ENCODE data around the gene HPS3.

The HPS3 gene

GRCh38 chr3:149209431-149209830 lies 80.0 kb downstream of the HPS3 start:
- H3K79me2 ChIP-seq (ENCODE audit: low read length), result no peaks in the 10 kb centered on the region

DNA sequence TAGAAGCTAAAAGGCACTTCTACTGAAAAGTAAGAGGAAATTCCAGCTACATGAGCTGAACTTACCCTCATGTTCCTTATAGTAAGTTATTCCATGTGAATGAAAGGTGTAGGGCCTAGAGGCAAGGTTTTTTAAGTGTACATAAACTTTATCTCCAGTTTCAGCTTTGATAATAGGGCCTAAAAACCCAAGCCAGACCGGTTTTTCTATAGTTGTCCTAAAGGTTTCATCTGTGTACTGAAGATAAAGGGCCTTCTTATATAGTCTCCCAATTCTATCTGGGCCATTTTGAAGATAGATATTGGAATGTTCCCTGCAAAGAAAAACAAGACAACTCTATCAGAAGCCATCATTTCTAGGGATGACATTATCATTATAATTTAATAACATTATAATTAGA lies 82.9 kb downstream of the HPS3 start:
- Histone ChIP-seq H4K20me1 (ENCODE audit: insufficient read depth, low read length) (no peaks in the 10 kb centered on the region), H3K9ac (ENCODE audit: low read length) (no peak overlapping the region), H3K4me1 (ENCODE audit: low read length) (no peaks in the 10 kb centered on the region), H3K9me2 (replicated peaks; ENCODE audit: insufficient read depth, low read length) (no peaks in the 10 kb centered on the region), H2AFZ (ENCODE audit: low read length) (no peak overlapping the region), H3K79me2 (ENCODE audit: low read length) (no peaks in the 10 kb centered on the region), H3F3A (ENCODE audit: insufficient read depth, low read length) (no peaks in the 10 kb centered on the region), H3K27ac (ENCODE audit: low read length) (no peak overlapping the region), H3K27me3 (replicated peaks; ENCODE audit: insufficient read depth, low read length) (no peaks in the 10 kb centered on the region), H3K4me3 (ENCODE audit: low read length) (no peak overlapping the region), H3K4me2 (ENCODE audit: low read depth, low read length) (no peak overlapping the region), H3K36me3 (replicated peaks; ENCODE audit: insufficient read depth, low read length) (no peaks in the 10 kb centered on the region), H3K9me3 (replicated peaks; ENCODE audit: insufficient read depth, low read length) (no peaks in the 10 kb centered on the region)
- no peak for DNase-seq
- TF ChIP-seq CTCF (IDR thresholded peaks at IDR 0.05; ENCODE audit: low read length) (no peak), EZH2phosphoT487 (IDR thresholded peaks at IDR 0.05; ENCODE audit: low read length) (no peak), EZH2 (optimal IDR thresholded peaks at IDR 0.05; ENCODE audit: low read depth, low read length) (no peak)

More at GRCh38 chr3:149209431-149209830, 80.0 kb downstream of the HPS3 start:
- Histone ChIP-seq H3K4me3 (ENCODE audit: low read length) (no peak overlapping the region), H4K20me1 (ENCODE audit: insufficient read depth, low read length) (no peaks in the 10 kb centered on the region), H3K4me2 (ENCODE audit: low read depth, low read length) (no peak overlapping the region), H3K27me3 (replicated peaks; ENCODE audit: insufficient read depth, low read length) (no peaks in the 10 kb centered on the region), H3K4me1 (ENCODE audit: low read length) (no peaks in the 10 kb centered on the region; the same call in 1 of the 2 replicates), H3K27ac (ENCODE audit: low read length) (no peak overlapping the region), H2AFZ (ENCODE audit: low read length) (no peak overlapping the region), H3F3A (ENCODE audit: insufficient read depth, low read length) (no peaks in the 10 kb centered on the region), H3K9ac (ENCODE audit: low read length) (no peak overlapping the region), H3K9me2 (replicated peaks; ENCODE audit: insufficient read depth, low read length) (no peaks in the 10 kb centered on the region), H3K9me3 (replicated peaks; ENCODE audit: insufficient read depth, low read length) (no peaks in the 10 kb centered on the region), H3K36me3 (replicated peaks; ENCODE audit: insufficient read depth, low read length) (no peaks in the 10 kb centered on the region)
- no peak for DNase-seq
- TF ChIP-seq CTCF (IDR thresholded peaks at IDR 0.05; ENCODE audit: low read length) (no peak), EZH2phosphoT487 (IDR thresholded peaks at IDR 0.05; ENCODE audit: low read length) (no peak), EZH2 (optimal IDR thresholded peaks at IDR 0.05; ENCODE audit: low read depth, low read length) (no peak)

- no peaks in the 10 kb centered on the region for H3F3A ChIP-seq (ENCODE audit: insufficient read depth, low read length)
- no peak overlapping the region for H2AFZ ChIP-seq (ENCODE audit: low read length)
- no peaks in the 10 kb centered on the region for H3K36me3 ChIP-seq (replicated peaks; ENCODE audit: insufficient read depth, low read length)
- no peaks in the 10 kb centered on the region for H3K9me2 ChIP-seq (replicated peaks; ENCODE audit: insufficient read depth, low read length)
- no peaks in the 10 kb centered on the region for H3K79me2 ChIP-seq (ENCODE audit: low read length)
- TF ChIP-seq EZH2 (optimal IDR thresholded peaks at IDR 0.05; ENCODE audit: low read depth, low read length) (no peak), EZH2phosphoT487 (IDR thresholded peaks at IDR 0.05; ENCODE audit: low read length) (no peak), CTCF (IDR thresholded peaks at IDR 0.05; ENCODE audit: low read length) (no peak)
- no peak for DNase-seq
- no peak overlapping the region for H3K27ac ChIP-seq (ENCODE audit: low read length)
- H3K4me1 ChIP-seq (ENCODE audit: low read length), result no peaks in the 10 kb centered on the region
- no peaks in the 10 kb centered on the region for H4K20me1 ChIP-seq (ENCODE audit: insufficient read depth, low read length)
- no peaks in the 10 kb centered on the region for H3K27me3 ChIP-seq (replicated peaks; ENCODE audit: insufficient read depth, low read length)
- H3K4me3 ChIP-seq (ENCODE audit: low read length), result no peak overlapping the region
- no peak overlapping the region for H3K9ac ChIP-seq (ENCODE audit: low read length)
- no peak overlapping the region for H3K4me2 ChIP-seq (ENCODE audit: low read depth, low read length)
- no peaks in the 10 kb centered on the region for H3K9me3 ChIP-seq (replicated peaks; ENCODE audit: insufficient read depth, low read length)
These were observed 85.3 kb downstream of the HPS3 start for GRCh38 chr3:149214702-149215101.
